Measurements from ENCODE around the gene COL13A1. TPM values are rescaled to one million over a fixed set of nuclear protein-coding genes. Genes with fewer than 3 reads are reported as not detected.

Gene COL13A1
- total and polyA plus RNA-seq, 2 of the 8 experiments (the other 6 are each of a cell fraction or from before 2014, with no cell fraction given), result 2.6 to 5.2 TPM

DNA sequence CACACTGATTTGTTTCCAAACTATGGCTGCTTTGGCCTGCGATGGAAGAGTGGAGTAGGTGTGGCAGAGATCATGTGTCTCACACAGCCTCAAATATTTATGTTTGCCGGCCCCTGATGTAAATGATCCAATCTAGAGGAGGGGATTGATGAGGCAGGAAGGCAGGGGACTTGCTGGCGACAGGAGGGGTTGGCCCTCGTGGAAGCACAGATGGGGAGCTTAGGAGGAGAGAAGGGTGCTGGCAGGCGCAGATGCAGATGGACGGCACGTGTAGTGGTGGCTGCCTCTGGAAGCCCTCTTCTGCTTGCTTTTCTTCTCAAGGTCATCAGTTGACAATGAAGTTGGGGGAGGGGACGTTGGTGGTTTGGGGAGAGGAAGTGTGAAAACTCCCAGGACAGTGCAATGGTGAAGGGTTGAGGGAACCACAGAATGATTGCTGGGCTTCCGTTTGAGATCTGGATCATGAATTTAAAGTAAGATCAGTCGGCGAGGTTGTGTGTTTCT lies 15.4 kb downstream of the COL13A1 start (continued):
- TF ChIP-seq, protein P1, sequence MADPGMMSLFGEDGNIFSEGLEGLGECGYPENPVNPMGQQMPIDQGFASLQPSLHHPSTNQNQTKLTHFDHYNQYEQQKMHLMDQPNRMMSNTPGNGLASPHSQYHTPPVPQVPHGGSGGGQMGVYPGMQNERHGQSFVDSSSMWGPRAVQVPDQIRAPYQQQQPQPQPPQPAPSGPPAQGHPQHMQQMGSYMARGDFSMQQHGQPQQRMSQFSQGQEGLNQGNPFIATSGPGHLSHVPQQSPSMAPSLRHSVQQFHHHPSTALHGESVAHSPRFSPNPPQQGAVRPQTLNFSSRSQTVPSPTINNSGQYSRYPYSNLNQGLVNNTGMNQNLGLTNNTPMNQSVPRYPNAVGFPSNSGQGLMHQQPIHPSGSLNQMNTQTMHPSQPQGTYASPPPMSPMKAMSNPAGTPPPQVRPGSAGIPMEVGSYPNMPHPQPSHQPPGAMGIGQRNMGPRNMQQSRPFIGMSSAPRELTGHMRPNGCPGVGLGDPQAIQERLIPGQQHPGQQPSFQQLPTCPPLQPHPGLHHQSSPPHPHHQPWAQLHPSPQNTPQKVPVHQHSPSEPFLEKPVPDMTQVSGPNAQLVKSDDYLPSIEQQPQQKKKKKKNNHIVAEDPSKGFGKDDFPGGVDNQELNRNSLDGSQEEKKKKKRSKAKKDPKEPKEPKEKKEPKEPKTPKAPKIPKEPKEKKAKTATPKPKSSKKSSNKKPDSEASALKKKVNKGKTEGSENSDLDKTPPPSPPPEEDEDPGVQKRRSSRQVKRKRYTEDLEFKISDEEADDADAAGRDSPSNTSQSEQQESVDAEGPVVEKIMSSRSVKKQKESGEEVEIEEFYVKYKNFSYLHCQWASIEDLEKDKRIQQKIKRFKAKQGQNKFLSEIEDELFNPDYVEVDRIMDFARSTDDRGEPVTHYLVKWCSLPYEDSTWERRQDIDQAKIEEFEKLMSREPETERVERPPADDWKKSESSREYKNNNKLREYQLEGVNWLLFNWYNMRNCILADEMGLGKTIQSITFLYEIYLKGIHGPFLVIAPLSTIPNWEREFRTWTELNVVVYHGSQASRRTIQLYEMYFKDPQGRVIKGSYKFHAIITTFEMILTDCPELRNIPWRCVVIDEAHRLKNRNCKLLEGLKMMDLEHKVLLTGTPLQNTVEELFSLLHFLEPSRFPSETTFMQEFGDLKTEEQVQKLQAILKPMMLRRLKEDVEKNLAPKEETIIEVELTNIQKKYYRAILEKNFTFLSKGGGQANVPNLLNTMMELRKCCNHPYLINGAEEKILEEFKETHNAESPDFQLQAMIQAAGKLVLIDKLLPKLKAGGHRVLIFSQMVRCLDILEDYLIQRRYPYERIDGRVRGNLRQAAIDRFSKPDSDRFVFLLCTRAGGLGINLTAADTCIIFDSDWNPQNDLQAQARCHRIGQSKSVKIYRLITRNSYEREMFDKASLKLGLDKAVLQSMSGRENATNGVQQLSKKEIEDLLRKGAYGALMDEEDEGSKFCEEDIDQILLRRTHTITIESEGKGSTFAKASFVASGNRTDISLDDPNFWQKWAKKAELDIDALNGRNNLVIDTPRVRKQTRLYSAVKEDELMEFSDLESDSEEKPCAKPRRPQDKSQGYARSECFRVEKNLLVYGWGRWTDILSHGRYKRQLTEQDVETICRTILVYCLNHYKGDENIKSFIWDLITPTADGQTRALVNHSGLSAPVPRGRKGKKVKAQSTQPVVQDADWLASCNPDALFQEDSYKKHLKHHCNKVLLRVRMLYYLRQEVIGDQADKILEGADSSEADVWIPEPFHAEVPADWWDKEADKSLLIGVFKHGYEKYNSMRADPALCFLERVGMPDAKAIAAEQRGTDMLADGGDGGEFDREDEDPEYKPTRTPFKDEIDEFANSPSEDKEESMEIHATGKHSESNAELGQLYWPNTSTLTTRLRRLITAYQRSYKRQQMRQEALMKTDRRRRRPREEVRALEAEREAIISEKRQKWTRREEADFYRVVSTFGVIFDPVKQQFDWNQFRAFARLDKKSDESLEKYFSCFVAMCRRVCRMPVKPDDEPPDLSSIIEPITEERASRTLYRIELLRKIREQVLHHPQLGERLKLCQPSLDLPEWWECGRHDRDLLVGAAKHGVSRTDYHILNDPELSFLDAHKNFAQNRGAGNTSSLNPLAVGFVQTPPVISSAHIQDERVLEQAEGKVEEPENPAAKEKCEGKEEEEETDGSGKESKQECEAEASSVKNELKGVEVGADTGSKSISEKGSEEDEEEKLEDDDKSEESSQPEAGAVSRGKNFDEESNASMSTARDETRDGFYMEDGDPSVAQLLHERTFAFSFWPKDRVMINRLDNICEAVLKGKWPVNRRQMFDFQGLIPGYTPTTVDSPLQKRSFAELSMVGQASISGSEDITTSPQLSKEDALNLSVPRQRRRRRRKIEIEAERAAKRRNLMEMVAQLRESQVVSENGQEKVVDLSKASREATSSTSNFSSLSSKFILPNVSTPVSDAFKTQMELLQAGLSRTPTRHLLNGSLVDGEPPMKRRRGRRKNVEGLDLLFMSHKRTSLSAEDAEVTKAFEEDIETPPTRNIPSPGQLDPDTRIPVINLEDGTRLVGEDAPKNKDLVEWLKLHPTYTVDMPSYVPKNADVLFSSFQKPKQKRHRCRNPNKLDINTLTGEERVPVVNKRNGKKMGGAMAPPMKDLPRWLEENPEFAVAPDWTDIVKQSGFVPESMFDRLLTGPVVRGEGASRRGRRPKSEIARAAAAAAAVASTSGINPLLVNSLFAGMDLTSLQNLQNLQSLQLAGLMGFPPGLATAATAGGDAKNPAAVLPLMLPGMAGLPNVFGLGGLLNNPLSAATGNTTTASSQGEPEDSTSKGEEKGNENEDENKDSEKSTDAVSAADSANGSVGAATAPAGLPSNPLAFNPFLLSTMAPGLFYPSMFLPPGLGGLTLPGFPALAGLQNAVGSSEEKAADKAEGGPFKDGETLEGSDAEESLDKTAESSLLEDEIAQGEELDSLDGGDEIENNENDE (IDR thresholded peaks at IDR 0.05; ENCODE audit: insufficient replicate concordance, low read length), result no peak
- TF ChIP-seq SRF (IDR thresholded peaks at IDR 0.05; ENCODE audit: low read depth, low read length), result no peak
- no peak for TF ChIP-seq TCF12 (IDR thresholded peaks at IDR 0.05; ENCODE audit: low read depth, low read length)
- TF ChIP-seq CBX5 (IDR thresholded peaks at IDR 0.05; ENCODE audit: low read depth, low read length), result no peak
- no peak for TF ChIP-seq TBP (IDR thresholded peaks at IDR 0.05; ENCODE audit: low read depth, low read length)
- TF ChIP-seq, protein P2, sequence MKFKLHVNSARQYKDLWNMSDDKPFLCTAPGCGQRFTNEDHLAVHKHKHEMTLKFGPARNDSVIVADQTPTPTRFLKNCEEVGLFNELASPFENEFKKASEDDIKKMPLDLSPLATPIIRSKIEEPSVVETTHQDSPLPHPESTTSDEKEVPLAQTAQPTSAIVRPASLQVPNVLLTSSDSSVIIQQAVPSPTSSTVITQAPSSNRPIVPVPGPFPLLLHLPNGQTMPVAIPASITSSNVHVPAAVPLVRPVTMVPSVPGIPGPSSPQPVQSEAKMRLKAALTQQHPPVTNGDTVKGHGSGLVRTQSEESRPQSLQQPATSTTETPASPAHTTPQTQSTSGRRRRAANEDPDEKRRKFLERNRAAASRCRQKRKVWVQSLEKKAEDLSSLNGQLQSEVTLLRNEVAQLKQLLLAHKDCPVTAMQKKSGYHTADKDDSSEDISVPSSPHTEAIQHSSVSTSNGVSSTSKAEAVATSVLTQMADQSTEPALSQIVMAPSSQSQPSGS (IDR thresholded peaks at IDR 0.05; ENCODE audit: low read length), result no peak

All from H1 (cell line).